ENCODE data around the gene PDZD11. TPM values are rescaled to one million over a fixed set of nuclear protein-coding genes. Genes with fewer than 3 reads are reported as not detected.
"Not testable (repeated sequence)": the region's sequence is repeated elsewhere in the genome, so short reads cannot be mapped to it uniquely, and the experiment has no call there.

PDZD11 gene
- total and polyA plus RNA-seq, 7 experiments from 2014 or later, result 5.9 to 36.7 (median 12.4) TPM

- no peaks in the 10 kb centered on the region for H3K27me3 Mint-ChIP-seq
- H3K36me3 Mint-ChIP-seq, result peaks cover 0 to 38% (median 18%) of the 10 kb centered on the region in 5 donors
- no peaks in the 10 kb centered on the region for H3K4me1 Mint-ChIP-seq
- H3K36me3 ChIP-seq (ENCODE audit: control insufficient read depth in 2 of 3, insufficient read depth in 3 of 3, low read length in 3 of 3), result peaks cover 0 to 6% (median 0%) of the 10 kb centered on the region in 3 experiments
- H3K4me1 ChIP-seq (ENCODE audit: control insufficient read depth in 2 of 2, insufficient read depth in 2 of 2, low read length in 2 of 2), result no peaks in the 10 kb centered on the region
- no peak within 1 kb of the TSS for H3K27ac Mint-ChIP-seq
- ChIA-PET CTCF (no interaction called here), POLR2A (no interaction called here)
- H3K9me3 ChIP-seq (ENCODE audit: control insufficient read depth in 2 of 3, low read length in 3 of 3), result no peaks in the 10 kb centered on the region
- no peak within 1 kb of the TSS for H3K4me3 ChIP-seq (ENCODE audit: low read length)
- DNase-seq (no peak), ATAC-seq (no peak)
- intact Hi-C loops (cut with micrococcal nuclease), result no loop called here
- H3K4me3 Mint-ChIP-seq, result no peak within 1 kb of the TSS
- H3K9me3 Mint-ChIP-seq, result no peaks in the 10 kb centered on the region
- H3K27ac ChIP-seq (ENCODE audit: low read depth, low read length), result no peak within 1 kb of the TSS
- H3K27me3 ChIP-seq (ENCODE audit: control insufficient read depth in 2 of 2, insufficient read depth in 2 of 2, low read length in 2 of 2), result no peaks in the 10 kb centered on the region
Observed at GRCh38 chrX:70281951-70282350, 7.8 kb downstream of the PDZD11 start, which contains the start of gene RAB41. Gene RAB41 (plus strand): TSS chrX:70282172. CDS start chrX:70282218, 46 bp downstream.

- no peak overlapping the region for H3K27ac Mint-ChIP-seq
- H3K4me3 Mint-ChIP-seq, result no peak overlapping the region
- H3K27me3 Mint-ChIP-seq, result no peaks in the 10 kb centered on the region
- no peaks in the 10 kb centered on the region for H3K36me3 ChIP-seq (ENCODE audit: control insufficient read depth in 2 of 3, insufficient read depth in 3 of 3, low read length in 3 of 3)
- peaks cover 0 to 29% (median 16%) of the 10 kb centered on the region in 5 donors for H3K36me3 Mint-ChIP-seq
- H3K27ac ChIP-seq (ENCODE audit: low read depth, low read length), result no peak overlapping the region
- H3K4me1 ChIP-seq (ENCODE audit: control insufficient read depth in 2 of 2, insufficient read depth in 2 of 2, low read length in 2 of 2), result no peaks in the 10 kb centered on the region
- H3K9me3 ChIP-seq (ENCODE audit: control insufficient read depth in 2 of 3, low read length in 3 of 3), result no peaks in the 10 kb centered on the region
- H3K27me3 ChIP-seq (ENCODE audit: control insufficient read depth in 2 of 2, insufficient read depth in 2 of 2, low read length in 2 of 2), result no peaks in the 10 kb centered on the region
- intact Hi-C loops (cut with micrococcal nuclease), result no loop called here
- no peaks in the 10 kb centered on the region for H3K9me3 Mint-ChIP-seq
- ChIA-PET POLR2A (no interaction called here), CTCF (no interaction called here)
- DNase-seq (no peak), ATAC-seq (no peak)
- H3K4me1 Mint-ChIP-seq, result peaks cover 0 to 2% (median 0%) of the 10 kb centered on the region in 7 donors
- no peak overlapping the region for H3K4me3 ChIP-seq (ENCODE audit: low read length)
Observed at GRCh38 chrX:70280573-70280972, 9.2 kb downstream of the PDZD11 start.

DNA sequence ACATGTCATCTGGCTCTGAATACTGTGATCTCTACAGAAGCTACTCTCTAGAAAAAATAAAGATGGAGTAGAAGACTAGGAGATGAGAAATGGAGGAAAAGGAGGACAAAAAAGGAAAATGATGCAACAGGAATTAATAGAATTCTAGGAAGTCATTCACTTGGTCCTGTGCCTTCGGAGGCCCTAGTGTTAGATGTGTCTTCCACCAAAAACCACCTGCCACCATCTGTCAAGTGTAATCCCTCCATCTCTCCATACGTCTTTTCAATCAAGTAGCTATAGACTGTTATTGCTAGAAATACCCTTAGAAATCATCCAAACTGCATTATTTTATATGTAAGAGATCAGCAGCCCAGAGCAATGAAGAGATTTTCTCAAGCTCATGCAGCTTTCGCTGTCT is 10.6 kb downstream of the PDZD11 start:
- intact Hi-C loops (cut with micrococcal nuclease), result no loop called here
- no peak overlapping the region for H3K27ac ChIP-seq (ENCODE audit: low read depth, low read length)
- H3K27ac Mint-ChIP-seq, result no peak overlapping the region
- H3K27me3 Mint-ChIP-seq, result no peaks in the 10 kb centered on the region
- ATAC-seq (no peak), DNase-seq (no peak)
- H3K4me3 ChIP-seq (ENCODE audit: low read length), result no peak overlapping the region
- POLR2A ChIA-PET, result no interaction called here
- H3K36me3 ChIP-seq (ENCODE audit: control insufficient read depth in 2 of 3, insufficient read depth in 3 of 3, low read length in 3 of 3), result no peaks in the 10 kb centered on the region
- no peaks in the 10 kb centered on the region for H3K9me3 ChIP-seq (ENCODE audit: control insufficient read depth in 2 of 3, low read length in 3 of 3)
- no peaks in the 10 kb centered on the region for H3K9me3 Mint-ChIP-seq
- H3K36me3 Mint-ChIP-seq, result peaks cover 0 to 25% (median 7%) of the 10 kb centered on the region in 5 donors
- no peaks in the 10 kb centered on the region for H3K4me1 ChIP-seq (ENCODE audit: control insufficient read depth in 2 of 2, insufficient read depth in 2 of 2, low read length in 2 of 2)
- no peaks in the 10 kb centered on the region for H3K27me3 ChIP-seq (ENCODE audit: control insufficient read depth in 2 of 2, insufficient read depth in 2 of 2, low read length in 2 of 2)
- H3K4me3 Mint-ChIP-seq, result no peak overlapping the region
- CTCF ChIA-PET, result no interaction called here
- peaks cover 0 to 2% (median 0%) of the 10 kb centered on the region in 7 donors for H3K4me1 Mint-ChIP-seq

GRCh38 chrX:70274029-70274428 is 15.7 kb downstream of the PDZD11 start:
- H3K27me3 ChIP-seq (ENCODE audit: control insufficient read depth in 2 of 2, insufficient read depth in 2 of 2, low read length in 2 of 2); H3K4me1 Mint-ChIP-seq; POLR2A ChIA-PET; H3K27me3 Mint-ChIP-seq; H3K9me3 Mint-ChIP-seq; DNase-seq; H3K4me3 ChIP-seq (ENCODE audit: low read length); H3K36me3 ChIP-seq (ENCODE audit: control insufficient read depth in 2 of 3, insufficient read depth in 3 of 3, low read length in 3 of 3); H3K9me3 ChIP-seq (ENCODE audit: control insufficient read depth in 2 of 3, low read length in 3 of 3); H3K4me1 ChIP-seq (ENCODE audit: control insufficient read depth in 2 of 2, insufficient read depth in 2 of 2, low read length in 2 of 2); CTCF ChIA-PET; ATAC-seq; H3K36me3 Mint-ChIP-seq; H3K27ac ChIP-seq (ENCODE audit: low read depth, low read length); H3K4me3 Mint-ChIP-seq; intact Hi-C loops (cut with micrococcal nuclease); H3K27ac Mint-ChIP-seq: not testable (repeated sequence)

DNA sequence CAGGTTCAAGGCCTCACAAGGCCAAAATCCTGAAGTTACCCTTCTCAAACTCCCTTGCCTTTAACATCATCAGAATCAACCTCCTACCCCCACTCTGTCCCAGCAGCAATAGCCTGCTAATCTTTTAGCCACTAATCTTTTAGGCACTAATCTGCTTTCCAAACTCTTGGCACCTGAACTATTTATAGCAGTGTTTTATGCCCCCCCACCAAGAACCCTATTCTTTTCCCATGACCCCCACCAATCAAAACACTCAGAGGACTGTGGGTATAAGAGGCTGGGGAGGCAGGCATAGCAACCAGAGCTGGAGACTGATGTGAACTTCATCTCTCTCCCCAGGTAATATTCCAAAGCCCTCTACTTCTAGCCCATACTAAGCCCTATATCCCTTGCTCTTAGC is 21.7 kb downstream of the PDZD11 start, which contains the start of gene ARR3:
TSS of gene ARR3 (plus strand) at position 301 of the 400 bp plus-strand sequence. CDS start 1,052 bp downstream, outside the sequence.
- Histone ChIP-seq H3K27me3 (ENCODE audit: control insufficient read depth in 2 of 2, insufficient read depth in 2 of 2, low read length in 2 of 2) (no peaks in the 10 kb centered on the region), H3K4me1 (ENCODE audit: control insufficient read depth in 2 of 2, insufficient read depth in 2 of 2, low read length in 2 of 2) (no peaks in the 10 kb centered on the region), H3K27ac (ENCODE audit: low read depth, low read length) (no peak within 1 kb of the TSS), H3K4me3 (ENCODE audit: low read length) (no peak within 1 kb of the TSS), H3K9me3 (ENCODE audit: control insufficient read depth in 2 of 3, low read length in 3 of 3) (no peaks in the 10 kb centered on the region), H3K36me3 (ENCODE audit: control insufficient read depth in 2 of 3, insufficient read depth in 3 of 3, low read length in 3 of 3) (no peaks in the 10 kb centered on the region)
- no peak within 1 kb of the TSS for H3K27ac Mint-ChIP-seq
- CTCF ChIA-PET, result no interaction called here
- peaks cover 0 to 1% (median 0%) of the 10 kb centered on the region in 11 donors for H3K9me3 Mint-ChIP-seq
- ATAC-seq, result no peak
- H3K4me1 Mint-ChIP-seq, result peaks cover 0 to 2% (median 0%) of the 10 kb centered on the region in 7 donors
- DNase-seq, result no peak
- no peak within 1 kb of the TSS for H3K4me3 Mint-ChIP-seq
- H3K27me3 Mint-ChIP-seq, result no peaks in the 10 kb centered on the region
- POLR2A ChIA-PET, result no interaction called here
- H3K36me3 Mint-ChIP-seq, result no peaks in the 10 kb centered on the region
- intact Hi-C loops (cut with micrococcal nuclease), result no loop called here

GRCh38 chrX:70264784-70265183 is 24.9 kb downstream of the PDZD11 start:
- Mint-ChIP-seq H3K27ac (no peak overlapping the region), H3K4me1 (peaks cover 0 to 2% (median 0%) of the 10 kb centered on the region in 7 donors), H3K9me3 (peaks cover 0 to 1% (median 0%) of the 10 kb centered on the region in 11 donors), H3K4me3 (no peak overlapping the region), H3K36me3 (peaks cover 0 to 4% (median 0%) of the 10 kb centered on the region in 5 donors), H3K27me3 (no peaks in the 10 kb centered on the region)
- Histone ChIP-seq H3K4me1 (ENCODE audit: control insufficient read depth in 2 of 2, insufficient read depth in 2 of 2, low read length in 2 of 2) (no peaks in the 10 kb centered on the region), H3K4me3 (ENCODE audit: low read length) (no peak overlapping the region), H3K27ac (ENCODE audit: low read depth, low read length) (no peak overlapping the region), H3K27me3 (ENCODE audit: control insufficient read depth in 2 of 2, insufficient read depth in 2 of 2, low read length in 2 of 2) (no peaks in the 10 kb centered on the region), H3K36me3 (ENCODE audit: control insufficient read depth in 2 of 3, insufficient read depth in 3 of 3, low read length in 3 of 3) (no peaks in the 10 kb centered on the region), H3K9me3 (ENCODE audit: control insufficient read depth in 2 of 3, low read length in 3 of 3) (no peaks in the 10 kb centered on the region)
- POLR2A ChIA-PET, result no interaction called here
- DNase-seq (no peak), ATAC-seq (no peak)
- CTCF ChIA-PET, result no interaction called here
- intact Hi-C loops (cut with micrococcal nuclease), result loop anchor here in 1 of 2 donors (5.0 kb wide), 1 partner anchor 168 kb away; no protein-coding TSS in a partner anchor

DNA sequence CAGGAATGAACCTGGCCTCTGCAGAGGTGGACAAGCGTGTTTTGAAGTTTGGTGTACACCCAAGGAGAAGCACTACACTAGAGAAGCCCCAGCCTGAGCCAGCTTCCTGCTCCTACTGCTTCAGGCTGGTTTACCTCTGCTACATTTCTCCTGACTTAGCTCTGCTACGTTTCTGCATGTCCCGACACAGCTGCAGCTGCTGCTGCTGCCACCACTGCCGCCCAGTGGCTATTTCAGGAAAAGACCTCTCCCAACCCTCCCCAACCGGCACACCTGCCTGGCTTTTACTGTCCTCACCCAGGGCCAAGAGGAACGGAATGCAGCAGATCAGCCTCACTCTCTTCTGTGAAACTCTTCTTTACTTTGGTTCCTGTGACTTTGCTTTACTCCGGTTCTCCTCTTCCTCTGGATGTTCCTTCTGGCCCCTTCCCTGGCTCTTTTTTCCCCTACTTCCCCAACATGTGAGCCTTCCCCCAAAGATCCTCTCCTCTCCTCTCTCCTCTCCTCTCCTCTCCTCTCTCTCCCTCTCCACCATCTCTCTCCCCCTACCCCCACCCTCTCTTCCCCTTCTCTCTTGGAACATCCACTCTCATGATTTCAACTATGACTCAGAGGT is 26.7 kb downstream of the PDZD11 start:
- ChIA-PET POLR2A (no interaction called here), CTCF (no interaction called here)
- Mint-ChIP-seq H3K36me3 (peaks cover 0 to 8% (median 0%) of the 10 kb centered on the region in 5 donors), H3K4me1 (peaks cover 0 to 2% (median 0%) of the 10 kb centered on the region in 7 donors), H3K27ac (no peak overlapping the region), H3K27me3 (no peaks in the 10 kb centered on the region), H3K4me3 (no peak overlapping the region), H3K9me3 (peaks cover 0 to 1% (median 0%) of the 10 kb centered on the region in 11 donors)
- DNase-seq (peak in 5 of 9 donors; percentile 2 to 23 (median 4)), ATAC-seq (no peak)
- H3K4me3 ChIP-seq (ENCODE audit: low read length), result no peak overlapping the region
- H3K36me3 ChIP-seq (ENCODE audit: control insufficient read depth in 2 of 3, insufficient read depth in 3 of 3, low read length in 3 of 3), result no peaks in the 10 kb centered on the region
- H3K27ac ChIP-seq (ENCODE audit: low read depth, low read length), result no peak overlapping the region
- H3K9me3 ChIP-seq (ENCODE audit: control insufficient read depth in 2 of 3, low read length in 3 of 3), result no peaks in the 10 kb centered on the region
- no peaks in the 10 kb centered on the region for H3K27me3 ChIP-seq (ENCODE audit: control insufficient read depth in 2 of 2, insufficient read depth in 2 of 2, low read length in 2 of 2)
- no peaks in the 10 kb centered on the region for H3K4me1 ChIP-seq (ENCODE audit: control insufficient read depth in 2 of 2, insufficient read depth in 2 of 2, low read length in 2 of 2)
- intact Hi-C loops (cut with micrococcal nuclease), result loop anchor here (2.0 to 5.0 kb wide), 2 partner anchors 66 to 169 kb away; no protein-coding TSS in a partner anchor

Measured in naive thymus-derived CD4-positive, alpha-beta T cell (primary cell).